DMS153 treated with DMSO at 0.1 percent for 48 hours (cell line): ENCODE data around the gene FLNB.

ENCODE experiments used
- DNase-seq: peaks from one replicate; lab custom pipeline; 2025; ENCODE audit not compliant: unreplicated experiment; lab: John Stamatoyannopoulos, UW

The FLNB gene

DNA sequence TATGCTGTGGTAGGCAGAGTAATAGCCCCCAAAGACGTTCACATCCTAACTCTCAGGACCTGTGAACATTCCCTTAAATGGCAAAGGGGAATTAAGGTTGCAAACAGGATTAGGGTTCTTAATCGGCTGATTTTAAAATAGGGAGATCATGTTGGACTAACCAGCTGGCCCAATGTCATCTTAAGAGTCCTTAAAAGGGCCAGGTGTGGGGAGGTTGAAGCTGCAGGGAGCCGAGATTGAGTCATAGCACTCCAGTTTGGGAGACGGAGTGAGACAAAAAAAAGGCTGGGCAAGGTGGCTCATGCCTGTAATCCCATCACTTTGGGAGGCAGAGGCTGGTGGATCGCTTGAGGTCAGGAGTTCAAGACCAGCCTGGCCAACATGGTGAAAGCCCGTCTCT is 1.6 kb upstream of the FLNB start:
- no peak for DNase-seq

DNA sequence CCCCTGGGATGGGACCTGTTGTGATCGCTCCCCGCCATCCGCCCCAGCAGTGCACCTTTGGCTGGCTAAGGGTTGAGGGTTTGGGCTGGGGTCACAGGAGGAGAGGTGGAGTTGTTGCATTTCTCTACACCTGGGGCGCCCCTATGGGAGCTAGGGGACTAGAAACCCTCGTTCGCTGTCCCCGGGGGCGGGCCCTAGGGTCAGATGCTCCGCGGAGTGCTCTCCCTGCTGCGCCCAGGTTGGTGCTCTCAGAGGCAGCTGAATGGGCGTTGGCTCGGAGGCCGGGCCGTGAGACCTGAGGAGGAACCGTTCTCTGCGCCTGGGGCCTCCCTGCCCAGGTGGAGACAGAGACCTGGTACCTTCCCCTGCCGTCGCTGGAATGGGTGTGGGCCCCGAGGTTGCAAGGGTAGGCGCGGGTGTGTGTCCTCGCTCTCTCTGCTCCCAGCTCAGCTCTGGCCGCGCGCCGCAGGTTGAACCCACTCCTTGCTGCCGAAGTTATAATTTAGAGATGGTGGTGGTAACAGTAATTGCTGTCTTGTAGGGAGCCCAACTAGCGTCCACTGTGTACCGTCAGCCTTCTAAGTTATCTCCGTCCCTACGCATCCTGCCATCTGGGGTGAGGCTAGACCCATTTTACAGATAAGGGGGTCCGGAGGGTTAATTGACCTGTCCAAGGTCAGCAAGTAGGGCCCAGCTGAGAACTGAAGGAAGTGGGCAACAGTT is 965 bp downstream of the FLNB start:
- DNase-seq: no peak

DNA sequence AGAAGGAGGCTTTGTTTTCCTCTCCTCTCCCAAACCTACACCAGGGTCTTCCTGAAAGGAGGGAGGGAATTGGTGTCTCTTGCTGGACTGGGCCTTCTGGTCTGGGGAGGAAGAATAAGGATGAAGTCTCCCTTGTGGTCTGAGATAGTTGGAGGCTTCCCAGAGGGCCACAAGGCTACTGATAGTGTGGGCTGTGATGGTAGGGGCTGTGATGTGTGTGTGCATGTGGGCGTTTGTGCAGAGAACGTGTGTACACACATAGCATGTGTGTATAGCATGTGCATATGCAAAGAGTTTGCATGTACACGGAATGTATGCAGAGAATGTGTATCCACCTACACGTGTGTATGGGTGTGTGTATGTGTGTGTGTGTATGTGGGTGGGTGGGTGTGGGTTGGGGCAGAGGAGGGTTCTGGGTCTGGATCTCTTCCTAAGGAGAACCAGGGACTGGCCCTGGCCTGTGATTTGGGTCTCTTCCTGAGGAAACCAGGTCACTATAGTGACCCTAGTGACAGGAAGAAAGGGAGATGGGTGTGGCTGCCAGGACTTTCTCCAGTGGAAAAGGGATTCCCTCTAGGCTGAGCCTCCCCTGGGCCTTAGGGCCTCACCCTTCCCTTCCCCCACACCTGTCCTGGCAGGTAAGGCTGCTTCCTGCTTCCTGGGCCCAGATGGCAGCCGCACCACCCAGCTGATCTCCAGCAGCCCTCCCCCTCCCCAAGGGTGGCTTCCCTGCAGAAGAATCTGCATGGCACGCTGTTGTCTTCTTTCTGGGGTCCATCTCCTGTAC is 1.7 kb downstream of the FLNB start:
- peak; percentile 8 for DNase-seq

DNA sequence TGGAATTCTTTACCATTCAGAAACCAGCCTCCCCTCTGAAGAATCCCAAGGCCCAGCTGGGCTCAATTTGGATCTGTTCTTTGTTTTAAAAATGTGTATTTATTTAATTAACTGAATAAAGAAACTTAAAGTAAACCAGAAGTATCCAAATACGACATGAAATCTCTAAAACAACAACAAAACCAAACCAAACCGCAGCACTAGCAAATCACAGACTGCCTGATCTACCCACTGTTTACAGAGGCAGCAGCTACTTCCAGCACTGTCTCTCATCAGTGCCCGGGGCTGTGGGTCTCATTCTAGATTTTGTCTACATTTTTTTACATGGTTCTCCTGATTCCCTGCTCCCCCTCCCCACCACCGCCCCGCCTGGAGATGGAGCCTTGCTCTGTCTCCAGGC is 2.3 kb downstream of the FLNB start:
- no peak for DNase-seq

DNA sequence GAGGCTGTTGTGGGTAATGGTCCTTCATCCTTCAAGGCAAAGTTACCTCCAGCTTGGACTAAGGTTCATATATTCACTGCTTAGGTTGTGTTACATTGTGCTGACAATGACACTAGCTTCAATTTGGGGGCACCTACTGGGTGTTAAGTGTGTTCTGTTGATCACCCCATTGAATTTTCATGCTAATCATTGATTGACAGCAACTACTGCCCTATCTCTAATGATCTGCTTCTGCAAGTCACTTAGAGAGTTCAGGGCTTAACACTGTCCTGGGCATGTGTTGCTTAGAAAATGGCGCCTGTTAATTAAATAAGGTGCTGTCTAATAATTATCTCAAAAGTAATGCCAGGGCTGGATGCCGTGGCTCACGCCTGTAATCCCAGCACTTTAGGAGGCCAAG is 3.4 kb downstream of the FLNB start:
- DNase-seq: no peak

DNA sequence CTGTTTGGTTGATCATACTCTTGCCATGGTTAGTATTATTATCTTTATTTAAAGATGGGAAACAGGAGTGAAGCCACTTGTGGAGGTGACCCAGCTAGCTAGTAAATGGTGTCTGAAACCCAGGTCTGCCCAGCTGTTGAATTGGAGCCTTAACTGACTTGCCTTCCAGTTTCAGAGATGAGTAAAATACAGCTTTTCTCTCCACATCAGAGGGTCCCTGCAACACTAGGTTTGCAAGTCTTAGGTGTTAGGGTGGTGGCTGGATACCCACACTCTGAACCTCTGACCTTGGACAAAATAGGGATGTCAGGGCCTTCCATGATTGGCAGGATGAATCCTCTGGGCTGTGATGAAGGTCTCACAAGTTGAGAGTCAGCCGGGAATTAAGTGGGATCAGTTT is 4.1 kb downstream of the FLNB start:
- DNase-seq: no peak

DNA sequence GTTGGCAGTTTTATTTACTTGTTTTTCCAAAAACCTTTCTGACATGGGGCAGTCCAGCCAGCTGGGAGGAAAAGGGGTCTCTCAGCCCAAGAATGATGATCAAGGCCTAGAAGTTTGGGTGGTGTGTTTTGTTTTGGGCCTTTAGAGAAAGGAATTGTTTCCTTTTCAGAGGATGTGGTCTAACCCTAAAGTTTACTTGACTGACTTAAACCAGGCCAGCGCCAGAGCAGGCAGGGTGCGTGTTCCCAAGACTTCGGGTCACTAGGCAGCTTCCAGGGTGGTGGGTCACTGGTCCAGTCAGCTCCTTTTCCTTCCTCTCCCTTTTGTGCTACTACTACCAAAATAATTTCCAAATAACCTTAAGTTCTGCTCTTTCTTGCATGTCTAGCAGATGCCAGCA is 4.9 kb downstream of the FLNB start:
- DNase-seq: no peak

DNA sequence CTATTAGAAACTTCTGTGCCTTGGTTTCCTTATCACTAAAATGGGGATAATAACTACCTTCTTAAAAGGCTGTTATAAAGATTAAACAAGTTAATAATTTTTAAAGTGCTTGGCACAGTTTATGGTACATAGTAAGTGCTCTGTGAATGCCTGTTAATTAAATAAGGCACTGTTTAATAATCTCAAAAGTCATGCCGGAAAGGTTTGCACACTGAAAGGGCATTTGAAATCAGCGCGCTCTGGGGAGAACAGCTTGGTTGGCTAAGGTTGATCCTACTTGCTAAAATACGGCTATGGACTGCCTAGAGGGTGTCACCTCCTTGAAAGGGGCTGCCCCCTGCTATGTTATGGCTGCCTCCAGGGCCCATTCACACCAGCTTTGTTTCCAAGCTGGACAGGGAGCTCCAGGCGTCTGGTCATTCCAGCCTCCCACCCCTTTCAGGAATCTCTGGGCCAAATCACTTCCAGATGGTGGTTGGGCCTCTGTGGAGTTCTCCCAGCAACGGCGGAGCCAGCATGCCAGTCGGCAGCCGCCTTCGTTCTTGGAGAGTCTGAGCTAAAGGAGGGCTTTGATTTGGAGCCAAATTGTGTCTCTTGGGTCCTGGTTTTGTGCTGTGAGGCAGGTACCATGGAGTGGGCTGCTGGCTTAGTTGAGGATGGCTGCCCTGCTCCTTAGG is 5.9 kb downstream of the FLNB start:
- DNase-seq: no peak

DNA sequence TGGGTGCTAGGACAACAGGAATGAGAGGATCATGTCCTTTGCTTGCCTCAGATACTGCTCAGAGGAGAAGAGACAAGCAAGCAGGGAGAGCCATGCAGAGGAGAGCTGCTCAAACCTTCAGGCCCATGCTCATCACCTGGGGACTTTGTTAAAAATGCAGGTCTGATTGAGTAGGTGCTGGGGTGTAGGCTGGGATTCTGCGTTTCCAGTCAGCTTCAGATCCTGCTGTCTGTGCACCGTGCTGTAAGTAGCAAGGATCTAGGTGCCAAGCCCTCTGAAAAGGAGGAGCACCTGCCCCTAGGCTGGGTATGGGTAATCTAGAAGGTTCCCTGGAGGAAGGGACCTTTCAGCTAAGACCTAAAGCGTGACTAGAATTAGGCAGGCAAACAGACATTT is 7.3 kb downstream of the FLNB start:
- DNase-seq: no peak

DNA sequence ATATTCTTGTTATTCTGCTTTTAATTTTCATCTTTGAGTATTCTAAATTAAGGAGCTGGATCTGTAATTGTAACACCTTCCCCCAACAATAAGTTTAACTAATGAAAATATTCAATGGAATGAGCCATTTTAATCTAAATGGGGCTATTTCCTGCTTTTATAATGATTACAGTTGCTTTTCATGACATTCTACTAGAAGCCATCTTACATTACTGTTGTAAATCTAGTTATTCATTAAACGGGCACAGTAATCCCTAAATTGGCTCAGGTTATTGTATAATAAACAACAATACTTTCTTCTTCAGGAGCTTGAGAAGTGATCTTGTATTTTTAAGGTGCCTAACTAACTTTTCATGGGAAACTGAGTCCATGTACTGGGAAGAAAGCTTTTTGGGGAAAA is 8.5 kb downstream of the FLNB start:
- no peak for DNase-seq

DNA sequence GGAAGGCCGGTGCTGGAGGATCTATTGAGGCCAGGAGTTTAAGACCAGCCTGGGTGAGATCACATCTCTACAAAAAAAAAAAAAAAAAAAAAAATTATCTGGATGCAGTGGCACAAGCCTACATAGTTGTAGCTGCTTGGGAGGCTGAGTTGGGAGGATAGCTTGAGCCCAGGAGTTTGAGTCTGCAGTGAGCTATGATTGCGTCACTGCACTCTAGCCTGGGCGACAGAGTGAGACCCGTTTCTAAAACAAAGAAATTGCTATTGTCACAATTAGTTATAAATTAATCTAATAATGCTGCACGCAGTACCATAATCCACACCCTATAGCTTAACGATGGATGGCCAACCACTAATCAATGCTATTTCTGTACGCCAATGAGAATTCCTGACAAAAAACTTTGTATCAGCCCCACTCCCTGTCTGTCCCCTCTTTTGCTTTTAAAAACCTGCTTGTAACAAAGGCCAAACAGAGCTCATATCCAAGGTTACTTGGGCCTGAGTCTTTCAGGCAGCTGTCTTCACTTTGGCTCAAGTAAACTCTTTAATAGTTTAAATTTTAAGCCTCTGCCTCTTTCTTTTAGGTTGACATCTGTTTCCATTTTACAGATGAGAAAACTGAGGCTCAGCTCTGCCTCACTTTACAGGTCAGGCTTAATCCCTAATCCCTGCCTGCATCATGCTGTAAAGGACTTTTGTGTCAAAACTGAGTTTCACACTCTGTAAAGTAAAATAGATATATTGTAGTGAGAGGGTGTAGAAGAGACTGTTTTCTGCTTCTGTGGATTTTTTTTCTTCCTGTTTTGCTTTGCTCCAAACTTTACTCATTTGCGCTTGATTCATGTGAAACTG is 10.9 kb downstream of the FLNB start:
- DNase-seq: no peak

DNA sequence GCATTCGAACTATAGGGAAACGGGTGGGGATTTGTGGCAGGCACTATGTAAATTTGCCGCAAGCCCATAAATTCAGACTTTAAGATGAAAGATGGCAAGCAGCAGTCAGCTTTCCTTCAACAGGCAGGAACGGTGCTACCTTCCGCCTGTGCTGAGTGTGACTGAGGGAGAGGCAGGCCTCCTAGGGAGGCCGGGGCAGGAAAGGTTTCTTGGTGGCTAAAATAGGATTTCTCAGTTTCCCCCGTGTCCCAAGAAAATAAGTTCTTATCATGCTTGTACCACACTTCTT is 12.5 kb downstream of the FLNB start:
- no peak for DNase-seq

DNA sequence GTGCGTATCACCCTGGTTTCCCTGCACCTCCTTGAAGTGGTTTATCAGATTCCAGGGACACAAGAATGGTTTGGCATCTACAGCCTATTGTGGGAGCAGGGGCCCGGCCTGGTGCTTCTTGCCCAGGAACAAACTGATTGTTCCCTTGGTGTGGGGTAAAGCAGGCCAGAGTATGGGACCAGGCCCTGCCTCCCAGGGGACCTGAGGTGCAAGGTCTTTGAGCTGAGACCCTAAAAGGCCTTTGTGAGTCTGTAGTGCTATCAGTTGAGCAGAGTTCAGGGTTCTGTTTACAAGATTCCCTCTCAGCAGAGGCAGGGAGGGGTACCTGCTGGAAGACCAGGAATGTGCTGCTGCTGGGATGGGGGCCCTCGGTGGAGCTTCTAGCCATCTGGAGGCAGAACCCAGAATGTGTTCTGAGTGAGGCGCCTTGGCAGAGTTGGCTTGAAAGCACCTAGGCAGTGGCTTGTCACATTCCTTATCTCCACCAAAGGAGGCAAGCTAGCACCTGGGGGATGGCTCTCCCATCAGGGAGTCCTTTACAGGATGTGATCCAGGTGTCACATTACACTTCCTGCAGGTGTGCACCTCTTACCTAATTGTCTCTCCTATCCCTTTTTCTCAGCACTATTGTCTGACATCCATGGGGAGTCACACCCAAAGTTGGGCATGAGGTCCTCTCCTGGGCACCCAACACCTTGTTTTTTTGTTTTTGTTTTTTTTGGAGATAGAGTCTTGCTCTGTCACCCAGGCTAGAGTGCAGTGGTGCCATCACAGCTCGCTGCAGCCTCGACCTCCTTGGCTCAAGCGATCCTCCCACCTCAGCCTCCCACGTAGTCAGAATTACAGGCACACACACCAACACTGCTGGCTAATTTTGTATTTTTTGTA is 13.1 kb downstream of the FLNB start:
- DNase-seq: peak; percentile 52

DNA sequence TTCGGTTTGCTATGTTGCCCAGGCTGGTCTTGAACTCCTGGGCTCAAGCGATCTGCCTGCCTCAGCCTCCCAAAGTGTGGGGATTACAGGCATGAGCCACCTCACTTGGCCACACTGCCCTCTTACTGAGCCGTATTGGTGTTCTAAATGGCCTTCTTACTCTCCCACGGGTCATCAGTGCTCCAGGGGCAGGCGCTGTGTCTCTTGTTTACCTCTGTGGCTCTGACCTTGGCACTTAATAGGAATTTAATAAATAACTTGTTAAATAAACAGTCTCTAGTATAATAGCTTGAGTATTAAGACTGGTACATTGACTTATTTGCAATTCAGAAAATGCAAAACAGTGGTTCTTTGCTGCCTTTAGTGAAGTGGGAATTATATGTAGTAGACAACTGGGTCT is 13.7 kb downstream of the FLNB start:
- DNase-seq: no peak

DNA sequence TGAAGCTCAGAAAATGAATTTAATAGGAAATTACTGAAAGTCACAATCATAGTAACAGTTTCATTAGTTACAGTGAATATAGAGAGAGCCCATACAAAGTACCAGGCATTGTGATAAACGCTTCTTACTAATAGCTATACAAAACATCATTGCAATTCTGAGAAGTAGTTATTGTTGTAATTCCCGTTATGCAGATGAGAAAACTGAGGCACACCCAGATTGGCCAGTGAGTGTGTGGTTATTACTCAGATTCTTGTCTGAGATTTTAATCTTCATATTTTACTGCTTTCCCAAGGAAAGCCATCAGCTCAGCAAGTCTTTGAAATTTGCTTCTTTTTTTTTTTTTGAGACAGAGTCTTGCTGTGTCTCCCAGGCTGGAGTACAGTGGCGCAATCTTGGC is 14.3 kb downstream of the FLNB start:
- DNase-seq: no peak

DNA sequence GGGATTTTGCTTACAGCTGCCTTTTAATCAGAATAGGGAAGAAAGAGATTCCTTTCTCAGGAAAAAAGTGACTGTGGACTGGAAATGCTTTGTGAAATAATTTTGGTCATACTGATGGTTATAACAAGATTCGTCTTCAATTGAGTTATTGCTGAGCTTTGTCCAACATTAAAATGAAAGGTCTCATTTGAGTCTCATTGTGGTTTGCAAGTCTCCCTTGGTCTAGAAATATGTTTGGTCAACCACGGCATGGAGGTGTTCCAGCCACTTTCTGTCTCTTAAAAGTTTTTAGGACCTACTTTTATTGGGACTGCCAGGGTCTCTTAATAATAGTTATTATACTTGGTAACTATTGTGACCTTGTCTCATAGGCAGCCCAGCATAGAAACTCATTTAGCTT is 15.3 kb downstream of the FLNB start:
- no peak for DNase-seq

DNA sequence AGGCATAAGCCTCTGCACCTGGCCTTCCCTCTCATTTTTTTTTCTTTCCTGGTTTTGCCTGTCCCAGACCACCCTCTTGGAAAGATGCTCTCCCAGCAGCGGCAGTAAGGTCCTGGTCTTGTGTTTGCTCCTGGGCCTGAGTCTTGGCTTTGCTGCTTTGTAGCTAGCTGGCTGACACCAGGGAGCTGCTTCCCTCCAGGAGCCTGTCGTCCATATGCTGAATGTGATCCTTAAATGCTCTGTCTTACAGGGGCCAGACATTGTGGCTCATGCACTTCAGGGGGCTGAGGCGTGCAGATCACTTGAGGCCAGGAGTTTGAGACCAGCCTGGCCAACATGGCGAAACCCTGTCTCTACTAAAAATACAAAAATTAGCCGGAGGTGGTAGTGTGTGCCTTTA is 17.2 kb downstream of the FLNB start:
- no peak for DNase-seq

DNA sequence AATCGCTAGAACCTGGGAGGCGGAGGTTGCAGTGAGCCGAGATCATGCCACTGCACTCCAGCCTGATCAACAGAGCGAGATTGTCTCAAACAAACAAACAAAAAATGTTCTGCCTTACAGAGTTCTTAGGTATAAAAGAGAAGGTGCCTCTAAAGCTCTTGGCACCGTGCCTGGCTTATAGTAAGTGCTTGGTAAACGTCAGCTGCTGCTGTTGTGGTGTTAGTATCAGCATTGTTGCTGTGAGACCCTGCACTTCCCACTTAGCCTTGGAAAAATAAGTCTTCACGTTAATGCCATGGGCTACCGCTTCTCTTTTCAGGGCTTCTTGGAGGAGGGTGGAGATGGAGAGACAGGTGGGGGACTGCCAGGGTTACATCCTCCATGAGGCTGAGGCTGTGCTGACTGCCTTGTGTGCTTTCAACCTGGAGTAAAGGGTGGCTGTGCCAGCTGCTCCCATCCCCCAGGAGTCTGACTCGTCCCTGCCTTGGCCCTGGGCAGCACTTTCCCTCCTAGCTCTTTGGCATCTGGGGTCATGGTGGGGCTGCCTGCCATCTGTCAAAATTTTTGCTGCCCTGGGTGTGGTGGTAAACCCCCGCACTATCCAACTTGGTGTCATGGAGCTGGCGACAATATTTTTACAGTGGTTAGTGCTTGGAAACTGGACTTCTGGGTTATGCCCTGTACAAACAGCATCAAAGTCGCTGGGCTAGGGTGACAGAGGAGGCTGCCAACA is 17.8 kb downstream of the FLNB start:
- peak; percentile 32 for DNase-seq

DNA sequence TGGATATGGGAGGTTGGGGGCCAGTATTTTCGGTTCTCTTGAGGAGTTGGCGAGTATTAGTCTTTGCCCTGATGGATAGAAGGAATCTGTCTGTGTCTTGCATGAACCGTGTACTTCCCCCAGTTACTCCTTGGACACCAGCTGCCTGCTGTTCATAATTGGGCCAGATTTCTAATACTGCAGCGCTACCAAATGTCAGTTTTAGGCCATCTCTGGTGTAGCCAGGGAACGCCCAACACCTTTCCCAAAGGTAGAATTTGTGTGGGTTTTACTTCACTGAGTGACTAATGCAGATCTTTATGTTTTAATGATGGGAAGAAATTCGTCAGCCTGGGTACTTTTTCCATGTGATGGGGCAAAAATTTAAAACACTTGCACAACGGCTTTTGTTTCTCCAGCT is 18.4 kb downstream of the FLNB start:
- no peak for DNase-seq
